Muscle of leg (tissue), 11 donors: ENCODE results near the gene ELF2. TPM values are rescaled to one million over a fixed set of nuclear protein-coding genes. Genes with fewer than 3 reads are reported as not detected.
"Not testable (repeated sequence)": the region's sequence is repeated elsewhere in the genome, so short reads cannot be mapped to it uniquely, and the experiment has no call there.

ENCODE experiments used
- DNase-seq: peaks from one replicate; pipeline ENCODE4 v3.0.0; 2013
- H3K27ac ChIP-seq: one replicate; pipeline ENCODE4 v1.5.1; 2013; ENCODE audit warnings: mild to moderate bottlenecking, low read length, control low read depth
- H3K27me3 ChIP-seq: one replicate; pipeline ENCODE4 v1.6.1; 2013; ENCODE audit warnings: low read length; ENCODE audit not compliant: control insufficient read depth, insufficient read depth
- H3K36me3 ChIP-seq: one replicate; pipeline ENCODE4 v1.6.1; 2013; ENCODE audit warnings: low read length; ENCODE audit not compliant: control insufficient read depth, insufficient read depth
- H3K4me1 ChIP-seq: one replicate; pipeline ENCODE4 v1.6.1; 2013; ENCODE audit warnings: low read length; ENCODE audit not compliant: control insufficient read depth, insufficient read depth
- H3K4me3 ChIP-seq: one replicate; pipeline ENCODE4 v1.5.1; 2013; ENCODE audit warnings: low read length, control low read depth
- H3K9me3 ChIP-seq: replicated peaks from 2 replicates; pipeline ENCODE4 v1.6.1; 2013; ENCODE audit warnings: low read depth, low read length; ENCODE audit not compliant: control insufficient read depth
- WGBS: methylation state at CpG from one replicate; pipeline ENCODE4 v1.1.5; 2013; ENCODE audit warnings: missing lambda C conversion rate; ENCODE audit not compliant: insufficient coverage; 5-methylcytosine and 5-hydroxymethylcytosine counted together
- polyA plus RNA-seq, 8 donors: library from polyadenylated mRNA; unstranded; fragments of 120-200 nt; gene quantifications; one replicate each; pipeline versions ENCODE4 v1.2.1 to v1.2.3, GENCODE V29; 2013; ENCODE audit warnings: inconsistent platforms in 1 of 8, low replicate concordance in 1 of 8; ENCODE audit not compliant: insufficient read length in 8 of 8, insufficient read depth in 1 of 8
- total RNA-seq: library from RNA; stranded (reverse); fragments of 120-200 nt; gene quantifications from one replicate; pipeline ENCODE4 v1.2.4, GENCODE V29; 2013

ELF2 gene
- total and polyA plus RNA-seq, 9 donors, result 36.9 to 58.8 (median 42.7) TPM

- peak; percentile 63 for DNase-seq
- WGBS, result under 1% methylated on average over 51 of the region's 55 CpGs
- Histone ChIP-seq H3K4me1 (peaks cover 13% of the 10 kb centered on the region), H3K27me3 (no peaks in the 10 kb centered on the region), H3K36me3 (no peaks in the 10 kb centered on the region), H3K4me3 (peak overlapping the region; percentile 68), H3K9me3 (no peaks in the 10 kb centered on the region), H3K27ac (peak overlapping the region; percentile 91)
These were observed 161.0 kb downstream of the ELF2 start for GRCh38 chr4:139015948-139016471.

- Histone ChIP-seq H3K4me3 (peak within 1 kb of the TSS; percentile 68), H3K36me3 (no peaks in the 10 kb centered on the region), H3K9me3 (no peaks in the 10 kb centered on the region), H3K27me3 (no peaks in the 10 kb centered on the region), H3K27ac (peak within 1 kb of the TSS; percentile 91), H3K4me1 (peaks cover 13% of the 10 kb centered on the region)
- WGBS, result 0% methylated on average over 60 of the region's 62 CpGs
- peak; percentile 94 for DNase-seq
These were observed 161.6 kb downstream of the ELF2 start, which contains the start of gene NOCT for GRCh38 chr4:139015269-139015947. TSS of gene NOCT (plus strand) at chr4:139015781. CDS start at chr4:139015982, 201 bp downstream.

GRCh38 chr4:139014371-139015268, 162.4 kb downstream of the ELF2 start:
- no peaks in the 10 kb centered on the region for H3K27me3 ChIP-seq
- H3K27ac ChIP-seq, result peak overlapping the region; percentile 91
- peak overlapping the region; percentile 68 for H3K4me3 ChIP-seq
- peak; percentile 85 for DNase-seq
- no peaks in the 10 kb centered on the region for H3K9me3 ChIP-seq
- H3K36me3 ChIP-seq, result no peaks in the 10 kb centered on the region
- peaks cover 13% of the 10 kb centered on the region for H3K4me1 ChIP-seq
- WGBS, result 17% methylated on average over 9 of the region's 9 CpGs

- H3K9me3 ChIP-seq, result peaks cover 4% of the 10 kb centered on the region
- DNase-seq, result no peak
- no peaks in the 10 kb centered on the region for H3K36me3 ChIP-seq
- peaks cover 10% of the 10 kb centered on the region for H3K4me1 ChIP-seq
- no peaks in the 10 kb centered on the region for H3K27me3 ChIP-seq
- no peak overlapping the region for H3K27ac ChIP-seq
- 84% methylated on average over 7 of the region's 16 CpGs for WGBS
- H3K4me3 ChIP-seq, result no peak overlapping the region
These were observed 165.6 kb downstream of the ELF2 start for GRCh38 chr4:139011225-139011950.

GRCh38 chr4:139009702-139010101, 167.3 kb downstream of the ELF2 start:
- Histone ChIP-seq H3K27me3 (no peaks in the 10 kb centered on the region), H3K36me3 (no peaks in the 10 kb centered on the region), H3K9me3 (peaks cover 4% of the 10 kb centered on the region), H3K27ac (no peak overlapping the region), H3K4me1 (peaks cover 6% of the 10 kb centered on the region), H3K4me3 (no peak overlapping the region)
- DNase-seq, result no peak
- no CpG with 5 or more reads among the region's 1 CpG for WGBS

GRCh38 chr4:139008278-139008677, 168.7 kb downstream of the ELF2 start:
- H3K27me3 ChIP-seq, DNase-seq: not testable (repeated sequence)
- 100% methylated on average over 5 of the region's 7 CpGs for WGBS

GRCh38 chr4:139007640-139008039, 169.4 kb downstream of the ELF2 start:
- Histone ChIP-seq H3K4me1 (no peaks in the 10 kb centered on the region), H3K27ac (no peak overlapping the region), H3K9me3 (peaks cover 4% of the 10 kb centered on the region), H3K27me3 (no peaks in the 10 kb centered on the region), H3K4me3 (no peak overlapping the region), H3K36me3 (no peaks in the 10 kb centered on the region)
- DNase-seq, result no peak
- WGBS, result 33% methylated on average over 1 of the region's 2 CpGs

More at GRCh38 chr4:139008278-139008677, 168.7 kb downstream of the ELF2 start:
- H3K4me1 ChIP-seq, H3K9me3 ChIP-seq, H3K4me3 ChIP-seq, H3K36me3 ChIP-seq, H3K27ac ChIP-seq: not testable (repeated sequence)

Other genes starting within 250 kb of the ELF2 start
- 4.2 TPM for gene NOCT, start 161.4 kb downstream of the ELF2 start, total RNA-seq
- gene NOCT, start 161.4 kb downstream of the ELF2 start, polyA plus RNA-seq, result 1 to 10 TPM; 2.8 to 3.9 (median 3.2) TPM
- 0.31 TPM for gene MGARP, start 103.0 kb upstream of the ELF2 start, total RNA-seq
- gene MGARP, start 103.0 kb upstream of the ELF2 start, polyA plus RNA-seq, result under 1 TPM; 0.14 to 0.63 (median 0.46) TPM
- 29.0 TPM for gene NAA15, start 124.3 kb upstream of the ELF2 start, total RNA-seq
- 10 to 100 TPM; 16.0 to 31.0 (median 26.0) TPM for gene NAA15, start 124.3 kb upstream of the ELF2 start, polyA plus RNA-seq
- 55.1 TPM for gene NDUFC1, start 125.3 kb upstream of the ELF2 start, total RNA-seq
- 10 to 100 TPM; 48.2 to 68.6 (median 53.2) TPM for gene NDUFC1, start 125.3 kb upstream of the ELF2 start, polyA plus RNA-seq